SK-N-SH (cell line): ENCODE results near the gene FGF7. TPM values are rescaled to one million over a fixed set of nuclear protein-coding genes. Genes with fewer than 3 reads are reported as not detected.

Experiments
- CTCF ChIA-PET: fragments of 300-600, 350-600 bp; formaldehyde crosslinking; extraction: SDS; loops from one replicate; lab custom pipeline; 2021; lab: Yijun Ruan, JAX
- POLR2A ChIA-PET: fragments of 350-600 bp; sonication (Branson Sonifier 250); formaldehyde crosslinking; extraction: SDS; loops from one replicate; lab custom pipeline; 2020; ENCODE audit warnings: antibody characterized with exemption, inconsistent platforms; lab: Yijun Ruan, JAX
- DNase-seq: peaks from one replicate; pipeline ENCODE4 v3.0.0; 2012
- H2AFZ ChIP-seq: fragments of 200-600 bp; sonication (generic); 2 replicates; pipeline ENCODE4 v1.8.1; 2016; ENCODE audit warnings: antibody characterized with exemption, mild to moderate bottlenecking, low read depth
- H3F3A ChIP-seq: fragments of 200-600 bp; sonication (generic); replicated peaks from 2 replicates; pipeline ENCODE3; 2016; ENCODE audit warnings: antibody characterized with exemption, mild to moderate bottlenecking; ENCODE audit not compliant: insufficient read depth
- H3K27ac ChIP-seq, 2 experiments: fragments of 200-500 bp in 1 of 2; fragments of 200-600 bp in 1 of 2; sonication (Bioruptor generic) in 1 of 2; sonication (generic), shearing (Covaris generic) in 1 of 2; 2 replicates each; pipeline versions ENCODE4 v1.5.1 to v1.6.1; 2014 to 2016; ENCODE audit warnings: low read depth in 2 of 2, inconsistent platforms in 1 of 2, low read length in 1 of 2, mild to moderate bottlenecking in 1 of 2, mixed read lengths in 1 of 2
- H3K27me3 ChIP-seq: fragments of 200-600 bp; sonication (generic), shearing (Covaris generic); 2 replicates; pipeline ENCODE4 v1.6.1; 2016; ENCODE audit warnings: mixed run types; ENCODE audit not compliant: insufficient read depth
- H3K36me3 ChIP-seq, 2 experiments: fragments of 200-500 bp in 1 of 2; fragments of 200-600 bp in 1 of 2; sonication (Bioruptor generic) in 1 of 2; sonication (generic) in 1 of 2; replicated peaks in 1 of 2; 2 replicates each; pipeline versions ENCODE3 to v1.5.1; 2014 to 2016; ENCODE audit warnings: low read length in 1 of 2, mild to moderate bottlenecking in 1 of 2; ENCODE audit not compliant: insufficient read depth in 2 of 2, control insufficient read depth in 1 of 2
- H3K4me1 ChIP-seq, 2 experiments: fragments of 200-500 bp in 1 of 2; fragments of 200-600 bp in 1 of 2; sonication (Bioruptor generic) in 1 of 2; sonication (generic), shearing (Covaris generic) in 1 of 2; 2 replicates each; pipeline versions ENCODE4 v1.5.1 to v1.6.1; 2014 to 2016; ENCODE audit warnings: low read depth in 1 of 2, low read length in 1 of 2, mixed run types in 1 of 2; ENCODE audit not compliant: insufficient read depth in 2 of 2, control insufficient read depth in 1 of 2
- H3K4me2 ChIP-seq: fragments of 200-600 bp; sonication (generic), shearing (Covaris generic); 2 replicates; pipeline ENCODE4 v1.6.1; 2017; ENCODE audit warnings: mixed run types
- H3K4me3 ChIP-seq, 2 experiments: fragments of 200-500 bp in 1 of 2; fragments of 200-600 bp in 1 of 2; sonication (Bioruptor generic) in 1 of 2; sonication (generic), shearing (Covaris generic) in 1 of 2; 2 replicates each; pipeline versions ENCODE4 v1.5.1 to v1.8.1; 2014 to 2016; ENCODE audit warnings: low read depth in 2 of 2, inconsistent platforms in 1 of 2, low read length in 1 of 2, mild to moderate bottlenecking in 1 of 2, mixed read lengths in 1 of 2, moderate library complexity in 1 of 2
- H3K79me2 ChIP-seq: fragments of 200-600 bp; sonication (generic); 2 replicates; pipeline ENCODE4 v1.8.1; 2017; ENCODE audit warnings: mild to moderate bottlenecking; ENCODE audit not compliant: insufficient read depth
- H3K9ac ChIP-seq: fragments of 200-600 bp; sonication (generic); 2 replicates; pipeline ENCODE4 v1.6.1; 2017; ENCODE audit warnings: mixed run types
- H3K9me2 ChIP-seq: fragments of 200-600 bp; sonication (generic); 2 replicates; pipeline ENCODE4 v1.6.1; 2017; ENCODE audit warnings: mixed run types
- H3K9me3 ChIP-seq: fragments of 200-600 bp; sonication (generic); 2 replicates; pipeline ENCODE4 v1.6.1; 2017; ENCODE audit warnings: mixed run types, mild to moderate bottlenecking, moderate library complexity
- H4K20me1 ChIP-seq: fragments of 200-600 bp; sonication (generic); 2 replicates; pipeline ENCODE4 v1.6.1; 2017; ENCODE audit warnings: mild to moderate bottlenecking, mixed run types; ENCODE audit not compliant: insufficient read depth
- ELF1 ChIP-seq: IDR thresholded peaks from 2 replicates; pipeline ENCODE4 v1.4.0; 2012
- FOXM1 ChIP-seq: IDR thresholded peaks from 2 replicates; pipeline ENCODE4 v1.4.0; 2012; ENCODE audit warnings: low read depth, mild to moderate bottlenecking
- GABPA ChIP-seq: IDR thresholded peaks from 2 replicates; pipeline ENCODE4 v1.4.0; 2012; ENCODE audit warnings: low read depth, mild to moderate bottlenecking
- JUND ChIP-seq: IDR thresholded peaks from 2 replicates; pipeline ENCODE4 v1.4.0; 2012
- SIN3A ChIP-seq: IDR thresholded peaks from 2 replicates; pipeline ENCODE4 v1.6.1; 2012; ENCODE audit warnings: low read depth, mild to moderate bottlenecking, low read length, moderate library complexity, borderline replicate concordance
- TAF1 ChIP-seq: IDR thresholded peaks from 2 replicates; pipeline ENCODE4 v1.6.1; 2012; ENCODE audit warnings: low read depth, mild to moderate bottlenecking, low read length, moderate library complexity, borderline replicate concordance
- WGBS: methylation state at CpG from one replicate; pipeline ENCODE4 v1.1.6; 2017; ENCODE audit warnings: low lambda C conversion rate; 5-methylcytosine and 5-hydroxymethylcytosine counted together
- polyA plus RNA-seq, 3 experiments: library from polyadenylated mRNA; depleted of rRNA; stranded (reverse); fragments of >200 nt; gene quantifications; 2 replicates each; pipeline ENCODE4 v1.2.3, GENCODE V29; 2012
- TF ChIP-seq, protein P1 (sequence below): IDR thresholded peaks from 2 replicates; pipeline ENCODE4; 2012
- TF ChIP-seq, protein P2 (sequence below): IDR thresholded peaks from 2 replicates; pipeline ENCODE4 v1.6.1; 2012; ENCODE audit warnings: mild to moderate bottlenecking, low read depth, low read length, moderate library complexity

FGF7 gene
- polyA plus RNA-seq, 1 of the 3 experiments (the other 2 are of a cell fraction), result 0.25 TPM

DNA sequence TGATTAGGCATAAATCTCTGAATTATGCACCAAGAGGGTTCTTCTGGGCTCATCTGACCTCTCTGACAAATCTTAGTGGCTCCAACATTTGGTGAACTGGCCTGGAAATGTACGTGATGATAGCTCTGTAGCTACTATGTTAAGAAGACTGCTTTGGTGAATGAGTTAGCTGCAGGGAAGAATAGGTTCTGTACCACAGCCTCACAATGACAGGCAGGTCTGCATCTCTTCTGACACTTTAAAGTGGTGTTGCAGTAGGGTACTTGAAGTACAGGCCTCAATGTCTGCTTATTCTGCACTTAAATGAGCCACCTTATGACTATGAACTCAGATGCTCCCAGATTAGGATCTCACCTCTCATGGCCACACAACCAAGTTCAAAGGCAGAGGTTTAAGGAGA, 7.0 kb downstream of the FGF7 start (continued):
- TF ChIP-seq, protein P1, sequence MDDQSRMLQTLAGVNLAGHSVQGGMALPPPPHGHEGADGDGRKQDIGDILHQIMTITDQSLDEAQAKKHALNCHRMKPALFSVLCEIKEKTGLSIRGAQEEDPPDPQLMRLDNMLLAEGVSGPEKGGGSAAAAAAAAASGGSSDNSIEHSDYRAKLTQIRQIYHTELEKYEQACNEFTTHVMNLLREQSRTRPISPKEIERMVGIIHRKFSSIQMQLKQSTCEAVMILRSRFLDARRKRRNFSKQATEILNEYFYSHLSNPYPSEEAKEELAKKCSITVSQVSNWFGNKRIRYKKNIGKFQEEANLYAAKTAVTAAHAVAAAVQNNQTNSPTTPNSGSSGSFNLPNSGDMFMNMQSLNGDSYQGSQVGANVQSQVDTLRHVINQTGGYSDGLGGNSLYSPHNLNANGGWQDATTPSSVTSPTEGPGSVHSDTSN, result no peak
- TF ChIP-seq GABPA, result no peak
- TF ChIP-seq, protein P2, sequence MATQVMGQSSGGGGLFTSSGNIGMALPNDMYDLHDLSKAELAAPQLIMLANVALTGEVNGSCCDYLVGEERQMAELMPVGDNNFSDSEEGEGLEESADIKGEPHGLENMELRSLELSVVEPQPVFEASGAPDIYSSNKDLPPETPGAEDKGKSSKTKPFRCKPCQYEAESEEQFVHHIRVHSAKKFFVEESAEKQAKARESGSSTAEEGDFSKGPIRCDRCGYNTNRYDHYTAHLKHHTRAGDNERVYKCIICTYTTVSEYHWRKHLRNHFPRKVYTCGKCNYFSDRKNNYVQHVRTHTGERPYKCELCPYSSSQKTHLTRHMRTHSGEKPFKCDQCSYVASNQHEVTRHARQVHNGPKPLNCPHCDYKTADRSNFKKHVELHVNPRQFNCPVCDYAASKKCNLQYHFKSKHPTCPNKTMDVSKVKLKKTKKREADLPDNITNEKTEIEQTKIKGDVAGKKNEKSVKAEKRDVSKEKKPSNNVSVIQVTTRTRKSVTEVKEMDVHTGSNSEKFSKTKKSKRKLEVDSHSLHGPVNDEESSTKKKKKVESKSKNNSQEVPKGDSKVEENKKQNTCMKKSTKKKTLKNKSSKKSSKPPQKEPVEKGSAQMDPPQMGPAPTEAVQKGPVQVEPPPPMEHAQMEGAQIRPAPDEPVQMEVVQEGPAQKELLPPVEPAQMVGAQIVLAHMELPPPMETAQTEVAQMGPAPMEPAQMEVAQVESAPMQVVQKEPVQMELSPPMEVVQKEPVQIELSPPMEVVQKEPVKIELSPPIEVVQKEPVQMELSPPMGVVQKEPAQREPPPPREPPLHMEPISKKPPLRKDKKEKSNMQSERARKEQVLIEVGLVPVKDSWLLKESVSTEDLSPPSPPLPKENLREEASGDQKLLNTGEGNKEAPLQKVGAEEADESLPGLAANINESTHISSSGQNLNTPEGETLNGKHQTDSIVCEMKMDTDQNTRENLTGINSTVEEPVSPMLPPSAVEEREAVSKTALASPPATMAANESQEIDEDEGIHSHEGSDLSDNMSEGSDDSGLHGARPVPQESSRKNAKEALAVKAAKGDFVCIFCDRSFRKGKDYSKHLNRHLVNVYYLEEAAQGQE, result no peak
- no peak for TF ChIP-seq ELF1
- TF ChIP-seq SIN3A, result no peak
- TF ChIP-seq JUND, result no peak

DNA sequence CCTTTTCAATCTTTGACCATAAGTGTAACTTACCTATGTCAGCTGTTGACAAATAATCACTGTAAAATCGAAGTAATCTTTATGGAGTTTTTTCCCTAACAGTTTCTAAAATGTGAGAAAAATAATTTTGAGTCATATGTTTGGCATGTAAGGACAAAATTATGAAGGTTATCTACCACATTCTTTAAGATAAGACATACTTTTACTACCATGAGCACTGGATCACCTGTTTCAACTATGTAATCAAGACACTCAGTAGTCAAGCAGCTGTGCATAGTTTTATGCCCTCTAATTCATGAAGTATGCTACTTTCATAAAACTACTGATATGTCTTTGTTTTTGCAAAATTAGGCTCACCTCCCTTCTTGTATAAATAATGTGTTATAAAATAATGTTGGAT, 12.1 kb downstream of the FGF7 start:
- Histone ChIP-seq H3F3A (no peaks in the 10 kb centered on the region), H3K9me3 (no peaks in the 10 kb centered on the region), H3K36me3 (no peaks in the 10 kb centered on the region), H3K4me3 (no peak overlapping the region), H4K20me1 (no peaks in the 10 kb centered on the region), H2AFZ (no peak overlapping the region), H3K27ac (no peak overlapping the region), H3K27me3 (no peaks in the 10 kb centered on the region), H3K79me2 (no peaks in the 10 kb centered on the region), H3K4me1 (no peaks in the 10 kb centered on the region), H3K4me2 (no peak overlapping the region), H3K9me2 (no peaks in the 10 kb centered on the region), H3K9ac (no peak overlapping the region)
- POLR2A ChIA-PET, result no interaction called here
- CTCF ChIA-PET, result no interaction called here
- TF ChIP-seq FOXM1 (no peak), ELF1 (no peak), TAF1 (no peak), JUND (no peak)
- TF ChIP-seq, protein P2, result no peak
- TF ChIP-seq, all 33 proteins: peak for 0
- 75% methylated on average over 1 of the region's 1 CpG for WGBS
- DNase-seq, result no peak
